ENCODE data around the gene SAMD4B. TPM values are rescaled to one million over a fixed set of nuclear protein-coding genes. Genes with fewer than 3 reads are reported as not detected.
A peak's percentile ranks its signal among the peaks of the same experiment; 100 is the strongest.

Gene SAMD4B
- total and polyA plus RNA-seq, 9 of the 15 experiments (the other 6 are each of a cell fraction or from before 2014, with no cell fraction given), result 3.4 to 90.5 (median 38.0) TPM

- TF ChIP-seq ZNF518B (CRISPR knock-in tag; IDR thresholded peaks at IDR 0.05) (no peak), SP1 (CRISPR knock-in tag; IDR thresholded peaks at IDR 0.05) (no peak), C11orf30 (IDR thresholded peaks at IDR 0.05; ENCODE audit: low read depth) (no peak), CREB1 (IDR thresholded peaks at IDR 0.05) (no peak), CREB1 (CRISPR knock-in tag; IDR thresholded peaks at IDR 0.05) (no peak), RNF2 (IDR thresholded peaks at IDR 0.05) (no peak), FOXK2 (conservative IDR thresholded peaks at IDR 0.05 in 1 of 2, IDR thresholded peaks at IDR 0.05 in 1 of 2; ENCODE audit: low read depth in 2 of 2) (peak; percentile 11 to 30; a peak in 1 of 4 replicates), TCF7 (IDR thresholded peaks at IDR 0.05; ENCODE audit: borderline replicate concordance) (no peak), MTA3 (IDR thresholded peaks at IDR 0.05; ENCODE audit: borderline replicate concordance) (0 out of 2 replicates have a peak, but pooled peaks have one; percentile 15), FOXP1 (CRISPR knock-in tag; IDR thresholded peaks at IDR 0.05) (no peak), CHD7 (IDR thresholded peaks at IDR 0.05; ENCODE audit: low read depth, low read length) (no peak), SMAD3 (CRISPR knock-in tag; conservative IDR thresholded peaks at IDR 0.05) (no peak), TBP (optimal IDR thresholded peaks at IDR 0.05; ENCODE audit: low read depth, low read length) (peak; percentile 42), TBL1XR1 (IDR thresholded peaks at IDR 0.05; ENCODE audit: low read length in 2 of 2) (no peak)
Observed at GRCh38 chr19:39310558-39311311, 31.5 kb upstream of the SAMD4B start (continued).

All from K562 (cell line).